ENCODE measurements around the gene SLC27A5. TPM values are rescaled to one million over a fixed set of nuclear protein-coding genes. Genes with fewer than 3 reads are reported as not detected.

The SLC27A5 gene
- polyA plus RNA-seq, 1 of the 3 experiments (the other 2 are of a cell fraction) = 57.3 TPM

DNA sequence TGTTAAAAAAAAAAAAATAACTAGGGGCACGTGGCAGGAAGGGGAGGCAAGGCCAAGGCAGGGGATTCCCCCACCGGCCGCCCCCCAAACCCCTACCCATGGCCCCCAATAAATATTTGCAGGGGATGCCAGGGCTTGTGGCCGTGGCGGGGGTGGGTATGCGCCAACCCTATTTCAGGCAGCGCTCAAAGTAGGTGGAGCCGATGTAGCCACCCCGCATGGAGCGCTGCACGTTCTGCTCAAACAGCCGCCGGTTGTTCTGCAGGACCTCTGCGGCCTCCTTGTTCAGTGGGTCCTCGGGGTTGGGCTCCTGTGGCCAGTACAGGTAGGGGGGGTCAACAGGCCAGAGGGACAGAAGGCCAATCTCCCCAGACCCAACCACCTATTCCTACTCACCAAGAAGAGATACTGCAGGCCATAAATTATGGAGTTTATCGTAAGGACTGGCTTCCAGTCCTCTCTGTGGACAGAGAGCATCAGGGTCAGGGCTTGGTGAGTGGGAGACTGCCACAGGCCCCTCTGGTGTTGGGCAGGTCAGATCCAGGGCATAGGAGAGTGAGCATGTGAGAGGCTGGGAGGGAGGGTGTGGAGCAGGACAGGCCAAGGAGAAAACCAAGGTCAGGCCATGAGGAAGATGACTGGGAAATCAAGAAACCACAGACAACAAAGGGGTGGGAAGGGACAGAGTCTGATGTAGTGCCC is 44.3 kb upstream of the SLC27A5 start:
- CTCF ChIA-PET = interaction anchor here (1.1 to 9.1 kb wide), 4 partner anchors 11 to 42 kb away, joined by 3 to 81 read pairs (median 6); partner anchors contain the start of gene ZBTB45
- Histone ChIP-seq H3K9me3 (no peaks in the 10 kb centered on the region), H3K79me2 (ENCODE audit: insufficient read depth) (peaks cover 45% of the 10 kb centered on the region), H3K27ac (ENCODE audit: low read depth in 2 of 2, low read length in 1 of 2) (peak overlapping the region; percentile 3 to 90; a peak in 2 of 4 replicates), H3K4me3 (ENCODE audit: low read depth in 2 of 2, low read length in 1 of 2) (no peak overlapping the region), H3K27me3 (ENCODE audit: insufficient read depth) (no peaks in the 10 kb centered on the region), H3F3A (replicated peaks; ENCODE audit: insufficient read depth) (peaks cover 61% of the 10 kb centered on the region), H3K4me1 (ENCODE audit: control insufficient read depth in 1 of 2, insufficient read depth in 2 of 2, low read depth in 1 of 2, low read length in 1 of 2) (peaks cover 24 to 54% of the 10 kb centered on the region in 2 experiments; a peak in 3 of 4 replicates), H3K36me3 (replicated peaks in 1 of 2; ENCODE audit: control insufficient read depth in 1 of 2, insufficient read depth in 2 of 2, low read length in 1 of 2) (peaks cover 29 to 34% of the 10 kb centered on the region in 2 experiments), H3K9ac (peak overlapping the region; percentile 63; the same call in 1 of the 2 replicates), H4K20me1 (ENCODE audit: insufficient read depth) (peaks cover 9% of the 10 kb centered on the region; the same call in 1 of the 2 replicates), H3K4me2 (no peak overlapping the region; the same call in 1 of the 2 replicates), H2AFZ (ENCODE audit: low read depth) (no peak overlapping the region), H3K9me2 (no peaks in the 10 kb centered on the region)
- POLR2A ChIA-PET = interaction anchor here (1.5 to 4.3 kb wide), 4 partner anchors 11 to 42 kb away, joined by 9 to 49 read pairs (median 26); partner anchors contain the start of genes TRIM28 and ZBTB45
- no peak for DNase-seq
- WGBS (ENCODE audit: low lambda C conversion rate) = 92% methylated on average over 16 of the region's 16 CpGs
- no peak for TF ChIP-seq EZH2phosphoT487 (IDR thresholded peaks at IDR 0.05; ENCODE audit: borderline replicate concordance, low read depth)
- TF ChIP-seq, protein P1, sequence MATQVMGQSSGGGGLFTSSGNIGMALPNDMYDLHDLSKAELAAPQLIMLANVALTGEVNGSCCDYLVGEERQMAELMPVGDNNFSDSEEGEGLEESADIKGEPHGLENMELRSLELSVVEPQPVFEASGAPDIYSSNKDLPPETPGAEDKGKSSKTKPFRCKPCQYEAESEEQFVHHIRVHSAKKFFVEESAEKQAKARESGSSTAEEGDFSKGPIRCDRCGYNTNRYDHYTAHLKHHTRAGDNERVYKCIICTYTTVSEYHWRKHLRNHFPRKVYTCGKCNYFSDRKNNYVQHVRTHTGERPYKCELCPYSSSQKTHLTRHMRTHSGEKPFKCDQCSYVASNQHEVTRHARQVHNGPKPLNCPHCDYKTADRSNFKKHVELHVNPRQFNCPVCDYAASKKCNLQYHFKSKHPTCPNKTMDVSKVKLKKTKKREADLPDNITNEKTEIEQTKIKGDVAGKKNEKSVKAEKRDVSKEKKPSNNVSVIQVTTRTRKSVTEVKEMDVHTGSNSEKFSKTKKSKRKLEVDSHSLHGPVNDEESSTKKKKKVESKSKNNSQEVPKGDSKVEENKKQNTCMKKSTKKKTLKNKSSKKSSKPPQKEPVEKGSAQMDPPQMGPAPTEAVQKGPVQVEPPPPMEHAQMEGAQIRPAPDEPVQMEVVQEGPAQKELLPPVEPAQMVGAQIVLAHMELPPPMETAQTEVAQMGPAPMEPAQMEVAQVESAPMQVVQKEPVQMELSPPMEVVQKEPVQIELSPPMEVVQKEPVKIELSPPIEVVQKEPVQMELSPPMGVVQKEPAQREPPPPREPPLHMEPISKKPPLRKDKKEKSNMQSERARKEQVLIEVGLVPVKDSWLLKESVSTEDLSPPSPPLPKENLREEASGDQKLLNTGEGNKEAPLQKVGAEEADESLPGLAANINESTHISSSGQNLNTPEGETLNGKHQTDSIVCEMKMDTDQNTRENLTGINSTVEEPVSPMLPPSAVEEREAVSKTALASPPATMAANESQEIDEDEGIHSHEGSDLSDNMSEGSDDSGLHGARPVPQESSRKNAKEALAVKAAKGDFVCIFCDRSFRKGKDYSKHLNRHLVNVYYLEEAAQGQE (IDR thresholded peaks at IDR 0.05; ENCODE audit: low read depth, low read length) = no peak
- TF ChIP-seq, protein P2, sequence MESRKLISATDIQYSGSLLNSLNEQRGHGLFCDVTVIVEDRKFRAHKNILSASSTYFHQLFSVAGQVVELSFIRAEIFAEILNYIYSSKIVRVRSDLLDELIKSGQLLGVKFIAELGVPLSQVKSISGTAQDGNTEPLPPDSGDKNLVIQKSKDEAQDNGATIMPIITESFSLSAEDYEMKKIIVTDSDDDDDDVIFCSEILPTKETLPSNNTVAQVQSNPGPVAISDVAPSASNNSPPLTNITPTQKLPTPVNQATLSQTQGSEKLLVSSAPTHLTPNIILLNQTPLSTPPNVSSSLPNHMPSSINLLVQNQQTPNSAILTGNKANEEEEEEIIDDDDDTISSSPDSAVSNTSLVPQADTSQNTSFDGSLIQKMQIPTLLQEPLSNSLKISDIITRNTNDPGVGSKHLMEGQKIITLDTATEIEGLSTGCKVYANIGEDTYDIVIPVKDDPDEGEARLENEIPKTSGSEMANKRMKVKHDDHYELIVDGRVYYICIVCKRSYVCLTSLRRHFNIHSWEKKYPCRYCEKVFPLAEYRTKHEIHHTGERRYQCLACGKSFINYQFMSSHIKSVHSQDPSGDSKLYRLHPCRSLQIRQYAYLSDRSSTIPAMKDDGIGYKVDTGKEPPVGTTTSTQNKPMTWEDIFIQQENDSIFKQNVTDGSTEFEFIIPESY (IDR thresholded peaks at IDR 0.05; ENCODE audit: borderline replicate concordance, low read depth) = no peak
- no peak for TF ChIP-seq MEF2A (IDR thresholded peaks at IDR 0.05; ENCODE audit: borderline replicate concordance, low read depth)
- no peak for TF ChIP-seq TCF12 (IDR thresholded peaks at IDR 0.05)
- TF ChIP-seq RCOR1 (IDR thresholded peaks at IDR 0.05; ENCODE audit: low read length) = no peak
- TF ChIP-seq GATA2 (CRISPR knock-in tag; IDR thresholded peaks at IDR 0.05) = no peak
- TF ChIP-seq SMC3 (IDR thresholded peaks at IDR 0.05; ENCODE audit: low read depth, low read length) = no peak
- no peak for TF ChIP-seq TEAD4 (IDR thresholded peaks at IDR 0.05; ENCODE audit: borderline replicate concordance, insufficient read depth)
- TF ChIP-seq, protein P3, sequence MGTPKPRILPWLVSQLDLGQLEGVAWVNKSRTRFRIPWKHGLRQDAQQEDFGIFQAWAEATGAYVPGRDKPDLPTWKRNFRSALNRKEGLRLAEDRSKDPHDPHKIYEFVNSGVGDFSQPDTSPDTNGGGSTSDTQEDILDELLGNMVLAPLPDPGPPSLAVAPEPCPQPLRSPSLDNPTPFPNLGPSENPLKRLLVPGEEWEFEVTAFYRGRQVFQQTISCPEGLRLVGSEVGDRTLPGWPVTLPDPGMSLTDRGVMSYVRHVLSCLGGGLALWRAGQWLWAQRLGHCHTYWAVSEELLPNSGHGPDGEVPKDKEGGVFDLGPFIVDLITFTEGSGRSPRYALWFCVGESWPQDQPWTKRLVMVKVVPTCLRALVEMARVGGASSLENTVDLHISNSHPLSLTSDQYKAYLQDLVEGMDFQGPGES (IDR thresholded peaks at IDR 0.05; ENCODE audit: low read depth, low read length) = no peak
- TF ChIP-seq JUND (IDR thresholded peaks at IDR 0.05) = no peak
- TF ChIP-seq, protein P4, sequence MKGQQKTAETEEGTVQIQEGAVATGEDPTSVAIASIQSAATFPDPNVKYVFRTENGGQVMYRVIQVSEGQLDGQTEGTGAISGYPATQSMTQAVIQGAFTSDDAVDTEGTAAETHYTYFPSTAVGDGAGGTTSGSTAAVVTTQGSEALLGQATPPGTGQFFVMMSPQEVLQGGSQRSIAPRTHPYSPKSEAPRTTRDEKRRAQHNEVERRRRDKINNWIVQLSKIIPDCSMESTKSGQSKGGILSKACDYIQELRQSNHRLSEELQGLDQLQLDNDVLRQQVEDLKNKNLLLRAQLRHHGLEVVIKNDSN (IDR thresholded peaks at IDR 0.05; ENCODE audit: borderline replicate concordance, low read depth) = no peak
- TF ChIP-seq CHD2 (IDR thresholded peaks at IDR 0.05; ENCODE audit: low read length, partially characterized antibody) = no peak
- TF ChIP-seq RAD21 (IDR thresholded peaks at IDR 0.05; ENCODE audit: low read length) = no peak
- TF ChIP-seq, protein P5, sequence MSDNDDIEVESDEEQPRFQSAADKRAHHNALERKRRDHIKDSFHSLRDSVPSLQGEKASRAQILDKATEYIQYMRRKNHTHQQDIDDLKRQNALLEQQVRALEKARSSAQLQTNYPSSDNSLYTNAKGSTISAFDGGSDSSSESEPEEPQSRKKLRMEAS (IDR thresholded peaks at IDR 0.05; ENCODE audit: low read depth) = no peak

Measured in SK-N-SH (cell line).